Measurements from ENCODE around the gene HSPA1L. TPM values are rescaled to one million over a fixed set of nuclear protein-coding genes. Genes with fewer than 3 reads are reported as not detected.
"Not testable (repeated sequence)": the region's sequence is repeated elsewhere in the genome, so short reads cannot be mapped to it uniquely, and the experiment has no call there.

The HSPA1L gene
- total RNA-seq, 1 experiment from 2014 or later = 2.0 TPM

- in situ Hi-C loops (cut with HindIII; ENCODE audit: low pct_unique_long_range_greater_than_20kb, low sequenced_read_pairs) = no loop called here
- no peak for DNase-seq (ENCODE audit: low read depth)
Measured at GRCh38 chr6:31838968-31839367, 23.9 kb upstream of the HSPA1L start.

GRCh38 chr6:31838114-31838553, 23.1 kb upstream of the HSPA1L start:
- DNase-seq (ENCODE audit: low read depth); in situ Hi-C loops (cut with HindIII; ENCODE audit: low pct_unique_long_range_greater_than_20kb, low sequenced_read_pairs): not testable (repeated sequence)

- in situ Hi-C loops (cut with HindIII; ENCODE audit: low pct_unique_long_range_greater_than_20kb, low sequenced_read_pairs) = no loop called here
- no peak for DNase-seq (ENCODE audit: low read depth)
Measured at GRCh38 chr6:31837369-31838113, 22.5 kb upstream of the HSPA1L start.

DNA sequence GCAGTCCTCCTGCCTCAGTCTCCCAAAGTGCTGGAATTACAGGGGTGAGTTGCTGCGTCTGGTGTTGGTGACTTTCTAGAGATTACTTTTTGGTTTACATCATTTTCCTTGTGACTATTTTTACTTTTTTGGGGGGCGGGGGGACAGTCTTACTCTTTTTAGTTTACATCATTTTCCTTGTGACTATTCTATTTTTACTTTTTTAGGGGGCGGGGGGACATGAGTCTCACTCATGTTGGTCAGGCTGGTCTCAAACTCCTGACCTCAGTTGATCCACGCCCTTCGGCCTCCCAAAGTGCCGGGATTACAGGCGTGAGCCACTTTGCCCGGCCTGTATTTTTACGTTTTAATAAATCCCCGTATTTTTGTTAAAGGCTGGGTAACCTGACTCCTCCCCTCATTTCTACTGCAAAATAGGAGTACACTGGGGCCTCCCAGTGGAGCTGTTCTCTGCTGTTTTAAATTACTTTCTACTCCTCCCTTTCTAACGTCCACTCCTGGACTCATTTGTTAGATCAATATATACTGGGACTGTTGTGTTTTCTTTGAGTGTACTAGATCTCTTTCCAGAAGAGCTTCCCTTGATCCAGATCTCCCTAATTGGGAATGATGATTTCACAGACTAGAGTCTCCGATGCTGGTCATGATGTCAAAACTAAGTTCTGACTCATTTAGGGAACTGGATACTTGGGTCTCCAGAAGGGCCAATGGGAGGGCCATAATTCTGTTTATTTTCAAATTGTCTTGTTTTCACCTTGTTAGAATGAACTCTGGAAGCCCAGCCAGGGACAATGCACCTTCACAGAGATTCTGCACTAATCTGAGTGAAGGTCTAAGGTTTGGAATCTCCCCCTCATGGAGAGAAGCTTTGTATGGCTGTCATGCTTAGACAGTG, 21.6 kb upstream of the HSPA1L start:
- in situ Hi-C loops (cut with HindIII; ENCODE audit: low pct_unique_long_range_greater_than_20kb, low sequenced_read_pairs) = no loop called here
- DNase-seq (ENCODE audit: low read depth) = peak; percentile 58

- no peak for DNase-seq (ENCODE audit: low read depth)
- in situ Hi-C loops (cut with HindIII; ENCODE audit: low pct_unique_long_range_greater_than_20kb, low sequenced_read_pairs) = no loop called here
Measured at GRCh38 chr6:31836047-31836473, 21.0 kb upstream of the HSPA1L start.

GRCh38 chr6:31834367-31835250, 19.5 kb upstream of the HSPA1L start:
- in situ Hi-C loops (cut with HindIII; ENCODE audit: low pct_unique_long_range_greater_than_20kb, low sequenced_read_pairs) = no loop called here
- peak; percentile 88 for DNase-seq (ENCODE audit: low read depth)

DNA sequence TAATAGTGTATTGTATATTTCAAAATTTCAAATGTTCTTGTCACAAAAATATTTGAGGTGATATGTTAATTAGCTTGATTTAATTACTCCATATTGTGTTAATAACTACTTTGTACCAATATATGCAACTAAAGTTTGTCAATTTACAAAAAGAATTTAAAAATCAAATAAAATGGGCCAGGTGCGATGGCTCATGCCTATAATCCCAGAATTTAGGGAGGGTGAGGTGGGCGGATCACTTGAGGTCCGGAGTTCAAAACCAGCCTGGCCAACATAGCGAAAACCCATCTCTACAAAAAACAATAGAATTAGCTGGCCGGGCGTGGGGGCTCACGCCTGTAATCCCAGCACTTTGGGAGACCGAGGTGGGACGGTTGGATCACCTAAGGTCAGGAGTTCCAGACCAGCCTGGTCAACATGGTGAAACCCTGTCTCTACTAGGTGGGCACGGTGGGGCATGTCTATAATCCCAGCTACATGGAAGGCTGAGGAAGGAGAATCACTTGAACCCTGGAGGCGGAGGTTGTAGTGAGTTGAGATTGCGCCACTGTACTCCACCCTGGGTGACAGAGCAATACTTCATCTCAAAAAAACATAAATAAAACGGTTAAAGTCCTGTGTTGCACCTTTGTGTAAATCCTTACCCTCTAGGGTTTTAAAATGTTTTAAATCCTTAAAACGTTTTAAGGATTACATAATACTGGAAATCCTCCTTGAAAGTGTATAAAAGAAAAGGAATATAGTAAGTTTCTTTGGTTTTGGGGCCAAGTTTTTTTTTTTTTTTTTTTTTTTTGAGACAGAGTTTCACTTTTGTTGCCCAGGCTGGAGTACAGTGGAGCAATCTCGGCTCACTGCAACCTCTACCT, 16.5 kb upstream of the HSPA1L start:
- in situ Hi-C loops (cut with HindIII; ENCODE audit: low pct_unique_long_range_greater_than_20kb, low sequenced_read_pairs) = no loop called here
- no peak for DNase-seq (ENCODE audit: low read depth)

GRCh38 chr6:31830886-31831335, 15.8 kb upstream of the HSPA1L start:
- no peak for DNase-seq (ENCODE audit: low read depth)
- in situ Hi-C loops (cut with HindIII; ENCODE audit: low pct_unique_long_range_greater_than_20kb, low sequenced_read_pairs) = no loop called here

DNA sequence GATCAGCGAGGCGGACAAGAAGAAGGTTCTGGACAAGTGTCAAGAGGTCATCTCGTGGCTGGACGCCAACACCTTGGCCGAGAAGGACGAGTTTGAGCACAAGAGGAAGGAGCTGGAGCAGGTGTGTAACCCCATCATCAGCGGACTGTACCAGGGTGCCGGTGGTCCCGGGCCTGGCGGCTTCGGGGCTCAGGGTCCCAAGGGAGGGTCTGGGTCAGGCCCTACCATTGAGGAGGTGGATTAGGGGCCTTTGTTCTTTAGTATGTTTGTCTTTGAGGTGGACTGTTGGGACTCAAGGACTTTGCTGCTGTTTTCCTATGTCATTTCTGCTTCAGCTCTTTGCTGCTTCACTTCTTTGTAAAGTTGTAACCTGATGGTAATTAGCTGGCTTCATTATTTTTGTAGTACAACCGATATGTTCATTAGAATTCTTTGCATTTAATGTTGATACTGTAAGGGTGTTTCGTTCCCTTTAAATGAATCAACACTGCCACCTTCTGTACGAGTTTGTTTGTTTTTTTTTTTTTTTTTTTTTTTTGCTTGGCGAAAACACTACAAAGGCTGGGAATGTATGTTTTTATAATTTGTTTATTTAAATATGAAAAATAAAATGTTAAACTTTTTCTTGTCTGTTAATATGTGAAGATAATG, 14.7 kb upstream of the HSPA1L start:
- in situ Hi-C loops (cut with HindIII; ENCODE audit: low pct_unique_long_range_greater_than_20kb, low sequenced_read_pairs) = no loop called here
- peak; percentile 76 for DNase-seq (ENCODE audit: low read depth)

- peak; percentile 100 for DNase-seq (ENCODE audit: low read depth)
- in situ Hi-C loops (cut with HindIII; ENCODE audit: low pct_unique_long_range_greater_than_20kb, low sequenced_read_pairs) = no loop called here
Measured at GRCh38 chr6:31827286-31828079, 12.4 kb upstream of the HSPA1L start, which contains the start of gene HSPA1B. Gene HSPA1B, plus strand, starts transcription at chr6:31827738. Its CDS starts 213 bp downstream, at chr6:31827951.

- in situ Hi-C loops (cut with HindIII; ENCODE audit: low pct_unique_long_range_greater_than_20kb, low sequenced_read_pairs) = no loop called here
Measured at GRCh38 chr6:31826793-31827285, 11.8 kb upstream of the HSPA1L start.

DNA sequence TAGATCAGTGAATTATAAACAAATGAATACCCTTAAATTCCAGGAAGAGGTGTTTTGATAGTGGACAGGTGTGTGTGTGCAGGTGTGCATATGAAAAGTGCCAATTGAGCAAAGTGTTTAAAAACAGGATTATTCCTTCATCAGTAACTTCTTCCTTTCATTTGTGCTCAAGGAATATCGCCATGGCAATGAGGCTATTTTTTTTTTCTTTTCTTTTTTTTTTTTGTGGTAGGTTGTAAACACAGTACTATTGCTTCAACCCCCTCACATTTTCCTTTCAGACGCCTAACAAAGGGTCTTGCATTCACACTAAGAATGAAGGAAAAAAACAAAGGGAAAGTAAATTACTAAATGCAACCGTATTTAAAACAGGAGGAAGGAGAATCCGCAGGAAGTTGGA, 10.5 kb upstream of the HSPA1L start:
- in situ Hi-C loops (cut with HindIII; ENCODE audit: low pct_unique_long_range_greater_than_20kb, low sequenced_read_pairs) = no loop called here
- DNase-seq (ENCODE audit: low read depth) = no peak

More at GRCh38 chr6:31826793-31827285, 11.8 kb upstream of the HSPA1L start:
- no peak for DNase-seq (ENCODE audit: low read depth)

- not testable (repeated sequence) for DNase-seq (ENCODE audit: low read depth)
Measured at GRCh38 chr6:31823592-31824196, 8.6 kb upstream of the HSPA1L start.

DNA sequence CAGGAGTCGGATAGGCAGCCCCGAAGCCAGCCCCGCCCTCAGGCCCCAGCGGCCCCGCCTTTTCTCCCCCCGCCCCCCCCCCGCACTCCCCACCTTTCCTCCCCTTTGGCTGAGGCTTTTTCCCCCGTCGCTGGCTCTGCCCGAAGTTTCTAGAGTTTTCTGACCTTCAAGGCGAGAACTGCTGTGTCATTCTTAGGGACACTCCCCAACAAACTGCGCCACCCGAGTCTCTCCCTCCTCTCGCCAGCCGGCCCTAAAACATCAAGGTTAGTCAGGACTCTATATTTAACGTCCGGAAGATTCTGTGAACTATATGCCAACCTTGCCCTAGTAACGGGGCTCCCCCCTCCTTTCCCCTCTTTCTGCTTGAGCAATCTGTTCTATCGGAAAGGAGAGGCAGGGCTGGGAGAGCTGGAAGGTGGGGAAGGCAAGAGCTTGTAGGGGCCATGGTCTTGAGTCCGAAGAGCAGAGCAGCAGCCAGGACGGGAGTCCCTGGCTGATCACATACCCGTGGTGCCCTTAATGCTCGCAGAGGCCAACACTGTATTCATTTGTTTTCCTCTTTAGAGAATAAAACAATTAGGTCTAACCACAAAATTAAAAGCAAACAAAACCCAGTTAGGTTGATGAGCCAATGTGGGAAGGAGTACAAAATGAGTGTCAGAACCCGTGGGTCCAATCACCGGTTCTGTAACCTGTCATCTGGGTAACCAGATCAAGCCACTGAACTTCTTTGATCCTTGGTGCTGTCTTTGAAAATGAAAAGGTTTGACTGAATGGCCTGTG, 7.1 kb upstream of the HSPA1L start:
- peak; percentile 98 for DNase-seq (ENCODE audit: low read depth)
- in situ Hi-C loops (cut with HindIII; ENCODE audit: low pct_unique_long_range_greater_than_20kb, low sequenced_read_pairs) = no loop called here

More at GRCh38 chr6:31823592-31824196, 8.6 kb upstream of the HSPA1L start:
- in situ Hi-C loops (cut with HindIII; ENCODE audit: low pct_unique_long_range_greater_than_20kb, low sequenced_read_pairs) = not testable (repeated sequence)
